Parathyroid adenoma (tissue), 2 donors: ENCODE results near the gene MMS22L.

Experiments used
- H2AFZ ChIP-seq: fragments of 300-600 bp; sonication (generic); one replicate; pipeline ENCODE4 v1.7.0; 2017; ENCODE audit warnings: antibody characterized with exemption, mild to moderate bottlenecking
- H3K27ac ChIP-seq: fragments of 300-600 bp; sonication (generic); one replicate; pipeline ENCODE4 v1.7.0; 2017
- H3K27me3 ChIP-seq: fragments of 300-600 bp; sonication (generic); one replicate; pipeline ENCODE4 v1.7.0; 2017; ENCODE audit warnings: low read length; ENCODE audit not compliant: control insufficient read depth, insufficient read depth
- H3K36me3 ChIP-seq: fragments of 300-600 bp; sonication (generic); one replicate; pipeline ENCODE4 v1.7.0; 2017; ENCODE audit warnings: low read length; ENCODE audit not compliant: control insufficient read depth, insufficient read depth
- H3K4me1 ChIP-seq: fragments of 300-600 bp; sonication (generic); one replicate; pipeline ENCODE4 v1.7.0; 2017; ENCODE audit warnings: control low read depth
- H3K4me2 ChIP-seq: fragments of 300-600 bp; sonication (generic); one replicate; pipeline ENCODE4 v1.7.0; 2017; ENCODE audit warnings: low read length
- H3K4me3 ChIP-seq: fragments of 300-600 bp; sonication (generic); one replicate; pipeline ENCODE4 v1.7.0; 2017; ENCODE audit warnings: low read depth, low read length
- H3K79me2 ChIP-seq: fragments of 300-600 bp; sonication (generic); one replicate; pipeline ENCODE4 v1.7.0; 2017; ENCODE audit warnings: control low read depth
- H3K9ac ChIP-seq: fragments of 300-600 bp; sonication (generic); one replicate; pipeline ENCODE4 v1.7.0; 2017; ENCODE audit warnings: mild to moderate bottlenecking
- H3K9me3 ChIP-seq: fragments of 300-600 bp; sonication (generic); one replicate; pipeline ENCODE4 v1.7.0; 2017; ENCODE audit warnings: low read length; ENCODE audit not compliant: control insufficient read depth
- CTCF ChIP-seq: fragments of 300-600 bp; sonication (generic); IDR thresholded peaks from one replicate; pipeline ENCODE4 v1.7.0; 2017; ENCODE audit warnings: antibody characterized with exemption, mild to moderate bottlenecking
- donor health status: primary hyperparathyroidism.

The MMS22L gene

GRCh38 chr6:97269821-97270220 is 13.2 kb downstream of the MMS22L start:
- no peak overlapping the region for H3K4me3 ChIP-seq
- no peak overlapping the region for H3K4me2 ChIP-seq
- H3K36me3 ChIP-seq, result no peaks in the 10 kb centered on the region
- no peaks in the 10 kb centered on the region for H3K9me3 ChIP-seq
- TF ChIP-seq CTCF, result no peak
- no peaks in the 10 kb centered on the region for H3K27me3 ChIP-seq
- H3K4me1 ChIP-seq, result no peaks in the 10 kb centered on the region
- no peak overlapping the region for H2AFZ ChIP-seq
- H3K9ac ChIP-seq, result no peak overlapping the region
- no peak overlapping the region for H3K27ac ChIP-seq
- no peaks in the 10 kb centered on the region for H3K79me2 ChIP-seq

- no peak for TF ChIP-seq CTCF
- Histone ChIP-seq H3K27ac (no peak overlapping the region), H3K4me1 (no peaks in the 10 kb centered on the region), H3K4me2 (no peak overlapping the region), H3K9ac (no peak overlapping the region), H3K27me3 (no peaks in the 10 kb centered on the region), H2AFZ (no peak overlapping the region), H3K36me3 (no peaks in the 10 kb centered on the region), H3K9me3 (no peaks in the 10 kb centered on the region), H3K79me2 (no peaks in the 10 kb centered on the region), H3K4me3 (no peak overlapping the region)
Observed at GRCh38 chr6:97262676-97263075, 20.3 kb downstream of the MMS22L start.

GRCh38 chr6:97246842-97247241 is 36.2 kb downstream of the MMS22L start:
- no peaks in the 10 kb centered on the region for H3K36me3 ChIP-seq
- H2AFZ ChIP-seq, result no peak overlapping the region
- H3K9me3 ChIP-seq, result no peaks in the 10 kb centered on the region
- no peak overlapping the region for H3K4me3 ChIP-seq
- TF ChIP-seq CTCF, result no peak
- no peaks in the 10 kb centered on the region for H3K4me1 ChIP-seq
- H3K9ac ChIP-seq, result no peak overlapping the region
- no peak overlapping the region for H3K27ac ChIP-seq
- H3K27me3 ChIP-seq, result no peaks in the 10 kb centered on the region
- H3K4me2 ChIP-seq, result no peak overlapping the region
- no peaks in the 10 kb centered on the region for H3K79me2 ChIP-seq

GRCh38 chr6:97240222-97240621 is 42.8 kb downstream of the MMS22L start:
- Histone ChIP-seq H3K9me3 (no peaks in the 10 kb centered on the region), H2AFZ (no peak overlapping the region), H3K27ac (no peak overlapping the region), H3K4me3 (no peak overlapping the region), H3K79me2 (no peaks in the 10 kb centered on the region), H3K4me1 (no peaks in the 10 kb centered on the region), H3K27me3 (no peaks in the 10 kb centered on the region), H3K36me3 (no peaks in the 10 kb centered on the region), H3K9ac (no peak overlapping the region), H3K4me2 (no peak overlapping the region)
- no peak for TF ChIP-seq CTCF

GRCh38 chr6:97231911-97232310 is 51.1 kb downstream of the MMS22L start:
- H3K9me3 ChIP-seq, result no peaks in the 10 kb centered on the region
- no peak overlapping the region for H3K9ac ChIP-seq
- H3K4me2 ChIP-seq, result no peak overlapping the region
- no peak for TF ChIP-seq CTCF
- H3K27me3 ChIP-seq, result no peaks in the 10 kb centered on the region
- H3K4me1 ChIP-seq, result no peaks in the 10 kb centered on the region
- no peaks in the 10 kb centered on the region for H3K36me3 ChIP-seq
- no peaks in the 10 kb centered on the region for H3K79me2 ChIP-seq
- H3K27ac ChIP-seq, result no peak overlapping the region
- H3K4me3 ChIP-seq, result no peak overlapping the region
- no peak overlapping the region for H2AFZ ChIP-seq
